GM12878 (cell line): ENCODE data around the gene WDR91. TPM values are rescaled to one million over a fixed set of nuclear protein-coding genes. Genes with fewer than 3 reads are reported as not detected.

Experiments
- BACH1 ChIP-seq: fragments of 450-650 bp; IDR thresholded peaks from 2 replicates; pipeline ENCODE4 v1.6.1; 2017; ENCODE audit warnings: mild to moderate bottlenecking, borderline replicate concordance
- BCL11A ChIP-seq: IDR thresholded peaks from 2 replicates; pipeline ENCODE4 v1.6.1; 2011; ENCODE audit warnings: low read depth, low read length
- CHD1 ChIP-seq: IDR thresholded peaks from 2 replicates; pipeline ENCODE4 v1.6.1; 2012; ENCODE audit warnings: low read depth, low read length, improper control_type of control experiment
- DPF2 ChIP-seq: fragments of 450-650 bp; IDR thresholded peaks from 2 replicates; pipeline ENCODE4 v1.6.1; 2017; ENCODE audit warnings: mild to moderate bottlenecking
- E2F4 ChIP-seq: IDR thresholded peaks from 2 replicates; pipeline ENCODE4 v1.6.1; 2012; ENCODE audit warnings: low read depth, low read length, improper control_type of control experiment
- EGR1 ChIP-seq, 2 experiments: IDR thresholded peaks; 1 replicate in 1 of 2; 2 replicates in 1 of 2; pipeline ENCODE4 v1.6.1; 2011 to 2012; ENCODE audit warnings: low read depth in 2 of 2, low read length in 2 of 2, borderline replicate concordance in 1 of 2, mild to moderate bottlenecking in 1 of 2, moderate library complexity in 1 of 2
- HCFC1 ChIP-seq: fragments of 150-350 bp; IDR thresholded peaks from 2 replicates; pipeline ENCODE4 v1.6.1; 2014; ENCODE audit warnings: low read length
- HDGF ChIP-seq: fragments of 450-650 bp; IDR thresholded peaks from 2 replicates; pipeline ENCODE4 v1.6.1; 2016; ENCODE audit warnings: antibody characterized with exemption
- IKZF2 ChIP-seq, 2 experiments: fragments of 450-650 bp; IDR thresholded peaks; 2 replicates each; pipeline ENCODE4 v1.6.1; 2017; ENCODE audit warnings: mild to moderate bottlenecking in 2 of 2, moderate library complexity in 2 of 2
- JUND ChIP-seq: IDR thresholded peaks from 2 replicates; pipeline ENCODE4 v1.6.1; 2012; ENCODE audit warnings: low read depth, mild to moderate bottlenecking, low read length, improper control_type of control experiment, moderate library complexity
- MEF2B ChIP-seq: fragments of 450-650 bp; IDR thresholded peaks from 2 replicates; pipeline ENCODE4 v1.6.1; 2018; ENCODE audit warnings: mild to moderate bottlenecking, moderate library complexity; ENCODE audit not compliant: partially characterized antibody, poor library complexity, severe bottlenecking
- NR2F1 ChIP-seq: fragments of 450-650 bp; conservative IDR thresholded peaks from 2 replicates; pipeline ENCODE4 v1.6.1; 2017; ENCODE audit warnings: mild to moderate bottlenecking
- PAX8 ChIP-seq: fragments of 450-650 bp; IDR thresholded peaks from 2 replicates; pipeline ENCODE4 v1.6.1; 2017; ENCODE audit warnings: mild to moderate bottlenecking, moderate library complexity
- PKNOX1 ChIP-seq: fragments of 450-650 bp; IDR thresholded peaks from 2 replicates; pipeline ENCODE4 v1.6.1; 2016; ENCODE audit warnings: mild to moderate bottlenecking
- PRDM15 ChIP-seq: fragments of 450-650 bp; formaldehyde crosslinking; IDR thresholded peaks from 2 replicates; pipeline ENCODE4 v1.4.0; 2020; ENCODE audit warnings: mild to moderate bottlenecking, moderate library complexity
- RB1 ChIP-seq: fragments of 450-650 bp; formaldehyde crosslinking; IDR thresholded peaks from 2 replicates; pipeline ENCODE4 v1.6.1; 2017; ENCODE audit warnings: mild to moderate bottlenecking, borderline replicate concordance
- RELA ChIP-seq: fragments of 450-650 bp; IDR thresholded peaks from 2 replicates; pipeline ENCODE4 v1.8.0; 2014; ENCODE audit warnings: borderline replicate concordance; ENCODE audit not compliant: partially characterized antibody
- REST ChIP-seq: IDR thresholded peaks from 2 replicates; pipeline ENCODE4 v1.6.1; 2012; ENCODE audit warnings: mild to moderate bottlenecking, low read depth, low read length
- SP1 ChIP-seq: IDR thresholded peaks from one replicate; pipeline ENCODE4 v1.6.1; 2011; ENCODE audit warnings: low read depth, low read length
- SREBF1 ChIP-seq: IDR thresholded peaks from 2 replicates; pipeline ENCODE4 v1.6.1; 2012; ENCODE audit warnings: mild to moderate bottlenecking, low read length
- STAT1 ChIP-seq: fragments of 450-650 bp; conservative IDR thresholded peaks from 2 replicates; pipeline ENCODE4 v1.6.1; 2014; ENCODE audit warnings: antibody characterized with exemption, mild to moderate bottlenecking
- TCF3 ChIP-seq: IDR thresholded peaks from 2 replicates; pipeline ENCODE4 v1.6.1; 2012; ENCODE audit warnings: low read depth, mild to moderate bottlenecking, low read length, borderline replicate concordance; ENCODE audit not compliant: insufficient read depth
- ZNF384 ChIP-seq: IDR thresholded peaks from 2 replicates; pipeline ENCODE4 v1.6.1; 2012; ENCODE audit warnings: low read depth, mild to moderate bottlenecking, low read length, improper control_type of control experiment, borderline replicate concordance
- polyA plus RNA-seq, 11 experiments: library from polyadenylated mRNA; depleted of rRNA in 4 of 11; unstranded in 6 of 11; stranded (reverse) in 5 of 11; fragments of >200 nt; fragmentation: Nextera tagmentation in 4 of 11; fragmentation: Illumina TruSeq in 1 of 11; extraction: Ambion mirVana in 4 of 11; extraction: Trizol in 1 of 11; gene quantifications; 1 replicate in 1 of 11; 2 replicates in 10 of 11; pipeline versions ENCODE4 v1.2.1 to v1.2.3, GENCODE V29; 2011 to 2016; ENCODE audit warnings: inconsistent platforms in 2 of 11, missing spikeins in 2 of 11, low read depth in 1 of 11
- total RNA-seq, 4 experiments: library from RNA; depleted of rRNA in 3 of 4; stranded (reverse); fragments of >200 nt in 3 of 4; fragmentation: Illumina TruSeq in 1 of 4; extraction: Trizol in 1 of 4; gene quantifications; 2 replicates each; pipeline versions ENCODE4 v1.2.1 to v1.2.3, GENCODE V29; 2013 to 2021

Gene WDR91
- total and polyA plus RNA-seq, 10 of the 15 experiments (the other 5 are each of a cell fraction or from before 2014, with no cell fraction given) = 7.6 to 83.3 (median 16.5) TPM

GRCh38 chr7:135207406-135208101 lies 3.8 kb downstream of the WDR91 start (continued):
- TF ChIP-seq RELA (no peak), DPF2 (peak; percentile 8; the same call in 1 of the 2 replicates), RB1 (no peak), PAX8 (no peak), NR2F1 (no peak), PRDM15 (CRISPR knock-in tag) (no peak), SREBF1 (no peak), HCFC1 (no peak), ZNF384 (no peak), HDGF (no peak), REST (no peak), MEF2B (no peak), BCL11A (no peak), IKZF2 (IDR thresholded peaks at IDR 0.05) (peak; percentile 34 to 40; a peak in 3 of 4 replicates), BACH1 (no peak), EGR1 (IDR thresholded peaks at IDR 0.05; ENCODE audit: borderline replicate concordance in 1 of 2, low read depth in 2 of 2, low read length in 2 of 2) (no peak), PKNOX1 (peak; percentile 95), E2F4 (no peak), SP1 (no peak), CHD1 (0 out of 2 replicates have a peak, but pooled peaks have one; percentile 65), JUND (no peak), TCF3 (no peak), STAT1 (no peak)
